Small intestine (tissue), 7 donors: Measurements from ENCODE around the gene ADD2. TPM values are rescaled to one million over a fixed set of nuclear protein-coding genes. Genes with fewer than 3 reads are reported as not detected.

Experiments used
- DNase-seq, 2 donors: peaks; one replicate each; pipeline versions ENCODE4 v3.0.0 to v3.0.0-alpha.2; 2013
- FAIRE-seq: peaks from 2 replicates; lab custom pipeline; 2012; peaks lifted over from hg19 to GRCh38; lab: Jason Lieb, UNC
- H3K27ac ChIP-seq, 3 donors: one replicate each; pipeline ENCODE4 v1.5.1; 2013; ENCODE audit warnings: low read length in 2 of 3, mild to moderate bottlenecking in 2 of 3, control low read depth in 1 of 3, inconsistent platforms in 1 of 3, low read depth in 1 of 3, moderate library complexity in 1 of 3
- H3K27me3 ChIP-seq, 3 donors: one replicate each; pipeline ENCODE4 v1.6.1; 2013; ENCODE audit warnings: low read length in 3 of 3, inconsistent platforms in 1 of 3; ENCODE audit not compliant: control insufficient read depth in 3 of 3, insufficient read depth in 3 of 3
- H3K36me3 ChIP-seq, 3 donors: one replicate each; pipeline ENCODE4 v1.6.1; 2013; ENCODE audit warnings: low read length in 3 of 3, inconsistent platforms in 1 of 3, low read depth in 1 of 3, mild to moderate bottlenecking in 1 of 3, moderate library complexity in 1 of 3; ENCODE audit not compliant: control insufficient read depth in 3 of 3, insufficient read depth in 2 of 3
- H3K4me1 ChIP-seq, 3 donors: one replicate each; pipeline ENCODE4 v1.6.1; 2013; ENCODE audit warnings: low read length in 2 of 3, inconsistent platforms in 1 of 3, low read depth in 1 of 3, mild to moderate bottlenecking in 1 of 3, moderate library complexity in 1 of 3; ENCODE audit not compliant: control insufficient read depth in 3 of 3, insufficient read depth in 2 of 3
- H3K4me3 ChIP-seq, 3 donors: one replicate each; pipeline ENCODE4 v1.5.1; 2013; ENCODE audit warnings: low read length in 3 of 3, control low read depth in 1 of 3, inconsistent platforms in 1 of 3, low read depth in 1 of 3, mild to moderate bottlenecking in 1 of 3, moderate library complexity in 1 of 3
- H3K9me3 ChIP-seq, 2 donors: one replicate each; pipeline ENCODE4 v1.6.1; 2013; ENCODE audit warnings: low read depth in 1 of 2, low read length in 1 of 2; ENCODE audit not compliant: control insufficient read depth in 2 of 2, insufficient read depth in 1 of 2
- WGBS, 3 donors: extraction: QIAGEN DNeasy Blood & Tissue Kit; methylation state at CpG; one replicate each; pipeline ENCODE4 v1.1.7; 2013; 5-methylcytosine and 5-hydroxymethylcytosine counted together
- polyA plus RNA-seq, 4 donors: library from polyadenylated mRNA; stranded (reverse) in 3 of 4; unstranded in 1 of 4; fragments of 200-250 nt in 3 of 4; fragments of 120-200 nt in 1 of 4; gene quantifications; one replicate each; pipeline versions ENCODE4 v1.2.1 to v1.2.3, GENCODE V29; 2013
- donor health status: healthy with polysubstance abuse.
- donor health status: control.
- donor health status: control.
- donor health status: Bipolar disorder and iron deficiency.
- donor health status: healthy.

Gene ADD2
- polyA plus RNA-seq, 4 donors = under 0.01 to 1.7 (median 0.25) TPM; not detected in 1

- Histone ChIP-seq H3K27ac (no peak overlapping the region), H3K27me3 (peaks cover 0 to 5% (median under 1%) of the 10 kb centered on the region in 3 donors), H3K36me3 (no peaks in the 10 kb centered on the region), H3K9me3 (no peaks in the 10 kb centered on the region), H3K4me3 (no peak overlapping the region), H3K4me1 (peaks cover 0 to 19% (median 0%) of the 10 kb centered on the region in 3 donors)
- FAIRE-seq (no peak), DNase-seq (no peak)
- 70 to 71% (median 71%) methylated on average over 7 of the region's 7 CpGs for WGBS, 3 donors
These were observed 154.5 kb downstream of the ADD2 start for GRCh38 chr2:70613521-70613920.

- Histone ChIP-seq H3K9me3 (no peaks in the 10 kb centered on the region), H3K4me3 (no peak overlapping the region), H3K4me1 (peaks cover 0 to 26% (median 0%) of the 10 kb centered on the region in 3 donors), H3K36me3 (no peaks in the 10 kb centered on the region), H3K27me3 (peaks cover 0 to 5% (median 0%) of the 10 kb centered on the region in 3 donors), H3K27ac (no peak overlapping the region)
- WGBS, 3 donors = 87 to 95% (median 90%) methylated on average over 3 of the region's 3 CpGs
- DNase-seq = no peak
- no peak for FAIRE-seq
These were observed 155.4 kb downstream of the ADD2 start for GRCh38 chr2:70612574-70612973.

- Histone ChIP-seq H3K27me3 (peaks cover 0 to 3% (median 0%) of the 10 kb centered on the region in 3 donors), H3K36me3 (no peaks in the 10 kb centered on the region), H3K9me3 (no peaks in the 10 kb centered on the region), H3K4me3 (no peak overlapping the region), H3K27ac (no peak overlapping the region), H3K4me1 (peaks cover 0 to 13% (median 0%) of the 10 kb centered on the region in 3 donors)
- 21 to 39% (median 39%) methylated on average over 6 of the region's 6 CpGs for WGBS, 3 donors
- FAIRE-seq = no peak
- peak; percentile 50 to 57 for DNase-seq
These were observed 159.6 kb downstream of the ADD2 start for GRCh38 chr2:70608373-70608772.

- H3K27me3 ChIP-seq = peaks cover 0 to 2% (median 0%) of the 10 kb centered on the region in 3 donors
- H3K27ac ChIP-seq = no peak overlapping the region
- DNase-seq = no peak
- peaks cover 0 to 13% (median 0%) of the 10 kb centered on the region in 3 donors for H3K4me1 ChIP-seq
- 75 to 90% (median 79%) methylated on average over 8 of the region's 8 CpGs for WGBS, 3 donors
- H3K4me3 ChIP-seq = no peak overlapping the region
- no peak for FAIRE-seq
- no peaks in the 10 kb centered on the region for H3K36me3 ChIP-seq
- H3K9me3 ChIP-seq = no peaks in the 10 kb centered on the region
These were observed 160.9 kb downstream of the ADD2 start for GRCh38 chr2:70607121-70607561.

Other genes starting within 250 kb of the ADD2 start
- gene TGFA, start 214.4 kb downstream of the ADD2 start, polyA plus RNA-seq = 10 to 100 TPM in 1 of 4 donors, 1 to 10 TPM in 3; 6.3 to 10.7 (median 9.3) TPM
- not detected for gene FIGLA, start 22.4 kb upstream of the ADD2 start, polyA plus RNA-seq
- gene CLEC4F, start 52.4 kb upstream of the ADD2 start, polyA plus RNA-seq = 1 to 10 TPM in 1 of 4 donors, under 1 TPM in 3; 0.13 to 2.6 (median 0.38) TPM
- gene CD207, start 67.6 kb upstream of the ADD2 start, polyA plus RNA-seq = under 1 TPM in 3 of 4 donors, not detected in 1; 0.10 to 0.97 (median 0.81) TPM
- 1 to 10 TPM in 2 of 4 donors, under 1 TPM in 2; 0.13 to 1.1 (median 0.73) TPM for gene VAX2, start 132.4 kb upstream of the ADD2 start, polyA plus RNA-seq
- gene ATP6V1B1, start 167.7 kb upstream of the ADD2 start, polyA plus RNA-seq = 1 to 10 TPM in 1 of 4 donors, under 1 TPM in 1, not detected in 2; 0.21 to 2.5 TPM
- 1 to 10 TPM; 1.7 to 2.4 (median 2.2) TPM for gene ANKRD53, start 210.4 kb upstream of the ADD2 start, polyA plus RNA-seq
- 10 to 100 TPM in 3 of 4 donors, 1 to 10 TPM in 1; 9.8 to 49.8 (median 29.0) TPM for gene TEX261, start 226.7 kb upstream of the ADD2 start, polyA plus RNA-seq